IPS DF 4.7 (cell line): ENCODE results near the gene GADD45B.
"Not testable (repeated sequence)": the region's sequence is repeated elsewhere in the genome, so short reads cannot be mapped to it uniquely, and the experiment has no call there.

Experiments
- DNase-seq: peaks from one replicate; pipeline ENCODE4 v3.0.0-alpha.2; 2013; ENCODE audit warnings: low spot score; ENCODE audit errors: extremely low read depth

GADD45B gene

GRCh38 chr19:2514981-2515518 is 39.1 kb downstream of the GADD45B start:
- DNase-seq, result no peak

GRCh38 chr19:2516727-2517126 is 40.8 kb downstream of the GADD45B start:
- no peak for DNase-seq

DNA sequence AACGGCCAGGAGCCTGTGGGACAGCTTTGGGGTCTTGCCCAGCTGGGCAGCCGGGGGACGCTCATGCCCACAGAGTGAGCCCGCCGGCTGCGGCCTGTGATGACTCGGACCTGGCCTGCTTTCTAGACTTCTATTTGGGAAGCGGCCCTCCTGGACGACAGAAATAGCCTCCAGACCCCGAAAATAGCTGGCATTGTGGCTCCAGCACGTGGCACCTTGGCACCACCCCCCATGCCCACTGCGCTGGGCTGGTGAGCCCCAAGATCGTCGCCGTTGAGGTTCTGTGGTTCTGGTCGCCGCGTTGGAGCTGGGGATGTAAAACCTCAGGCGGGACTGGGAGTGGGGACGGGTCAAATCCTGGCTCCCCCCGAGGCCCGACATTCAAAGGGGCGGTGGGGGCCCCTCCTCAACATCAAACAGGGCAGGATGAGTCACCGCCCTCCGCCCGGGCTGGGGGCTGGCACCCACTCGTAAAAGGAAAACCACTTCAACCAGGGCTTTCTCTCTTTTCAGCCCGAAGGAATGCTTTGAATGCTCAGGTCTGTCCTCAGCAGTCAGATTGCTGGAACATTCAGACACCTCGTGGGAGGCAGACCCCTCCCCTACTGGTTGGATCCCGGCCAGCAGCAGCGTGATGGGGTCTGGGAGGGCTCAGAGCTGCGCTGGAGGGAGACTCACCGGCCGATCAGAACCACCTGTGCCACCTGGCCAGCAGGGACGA is 42.1 kb downstream of the GADD45B start:
- no peak for DNase-seq

DNA sequence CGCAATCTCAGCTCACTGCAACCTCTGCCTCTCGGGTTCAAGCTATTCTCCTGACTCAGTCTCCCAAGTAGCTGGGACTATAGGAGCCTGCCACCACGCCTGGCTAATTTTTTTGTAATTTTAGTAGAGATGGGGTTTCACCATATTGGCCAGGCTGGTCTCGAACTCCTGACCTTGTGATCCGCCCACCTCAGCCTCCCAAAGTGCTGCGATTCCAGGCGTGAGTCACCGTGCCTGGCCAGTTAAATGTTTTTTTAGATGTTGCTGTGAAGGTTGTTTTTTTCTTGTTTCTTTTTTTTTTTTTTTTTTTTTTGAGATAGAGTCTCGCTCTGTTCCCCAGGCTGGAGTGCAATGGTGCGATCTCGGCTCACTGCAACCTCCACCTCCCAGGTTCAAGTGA is 42.9 kb downstream of the GADD45B start:
- DNase-seq, result not testable (repeated sequence)

DNA sequence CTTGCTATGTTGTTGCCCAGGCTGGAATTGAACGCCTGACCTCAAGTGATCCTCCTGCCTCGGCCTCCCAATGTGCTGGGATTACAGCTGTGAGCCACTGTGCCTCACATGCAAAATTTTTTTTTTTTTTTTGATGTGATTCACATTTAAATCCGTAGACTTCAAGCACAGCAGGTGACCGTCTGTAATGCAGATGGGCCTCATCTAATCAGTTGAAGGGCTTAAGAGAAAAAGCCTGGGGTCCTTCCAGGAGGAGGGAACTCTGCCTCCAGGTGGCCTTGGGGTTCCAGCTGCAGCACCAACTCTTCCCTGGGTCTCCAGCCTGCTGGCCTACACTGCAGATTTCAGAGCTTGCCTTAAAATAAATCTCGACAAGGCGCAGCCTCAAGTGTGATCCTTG is 43.6 kb downstream of the GADD45B start:
- no peak for DNase-seq

GRCh38 chr19:2523630-2524311 is 47.8 kb downstream of the GADD45B start:
- no peak for DNase-seq

DNA sequence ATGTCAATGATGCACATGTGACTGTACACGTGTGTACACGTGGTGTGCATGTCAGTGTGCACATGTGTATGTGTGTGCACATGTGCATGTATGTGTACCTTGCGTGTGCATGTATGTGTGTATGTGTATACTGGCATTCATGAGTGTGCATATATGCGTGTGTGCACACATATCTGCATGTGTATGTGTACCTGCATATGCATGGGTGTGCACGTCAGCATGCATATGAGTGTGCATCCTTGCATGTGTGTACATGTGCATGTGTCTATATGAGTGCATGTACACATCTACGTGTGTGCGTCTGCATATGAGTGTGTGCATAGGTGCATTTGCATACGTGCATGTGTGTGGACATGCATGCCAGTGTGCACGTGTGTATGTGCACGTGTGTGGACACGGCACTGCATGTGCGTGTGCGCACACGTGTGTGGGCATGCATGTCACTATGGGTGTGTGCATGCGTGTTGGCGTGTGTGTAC is 48.5 kb downstream of the GADD45B start:
- DNase-seq, result no peak

GRCh38 chr19:2524840-2525723 is 49.2 kb downstream of the GADD45B start:
- no peak for DNase-seq

- DNase-seq, result no peak
These were observed 51.2 kb downstream of the GADD45B start for GRCh38 chr19:2527171-2527570.

DNA sequence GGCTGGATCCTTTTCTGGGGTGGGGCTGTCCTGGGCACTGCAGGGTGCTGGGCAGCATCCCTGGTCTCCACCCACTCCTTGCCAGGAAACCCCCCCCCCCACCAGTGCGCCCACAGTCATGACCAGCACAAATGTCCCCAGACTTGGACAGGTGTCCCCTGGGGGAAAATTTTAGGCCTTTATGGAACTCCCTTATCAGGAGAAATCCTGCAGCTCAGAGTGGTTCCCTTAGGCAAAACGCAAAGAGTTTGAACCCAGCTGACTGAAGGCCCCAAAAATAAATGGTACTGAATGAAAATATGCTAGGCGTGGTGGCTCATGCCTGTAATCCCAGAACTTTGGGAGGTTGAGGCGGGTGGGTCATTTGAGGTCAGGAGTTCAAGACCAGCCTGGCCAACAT is 51.8 kb downstream of the GADD45B start:
- no peak for DNase-seq
